Measurements from ENCODE around the gene ABT1. TPM values are rescaled to one million over a fixed set of nuclear protein-coding genes. Genes with fewer than 3 reads are reported as not detected.

ABT1 gene
- polyA plus RNA-seq, 1 donor (not counting 4 experiments of a cell fraction or from before 2014, with no cell fraction given) = 16.8 TPM

- FAIRE-seq (no peak), DNase-seq (ENCODE audit: low read depth, low spot score) (no peak)
- no peak overlapping the region for H2AFZ ChIP-seq (ENCODE audit: control insufficient read depth, low read length)
Observed at GRCh38 chr6:26623339-26623859, 26.6 kb downstream of the ABT1 start.

GRCh38 chr6:26624557-26624956 lies 27.8 kb downstream of the ABT1 start:
- H4K20me1 ChIP-seq (ENCODE audit: control insufficient read depth, extremely low read depth, insufficient read depth, low read length) = no peaks in the 10 kb centered on the region
- DNase-seq (ENCODE audit: low read depth, low spot score) (no peak), FAIRE-seq (no peak)
- no peaks in the 10 kb centered on the region for H3K27me3 ChIP-seq (ENCODE audit: control insufficient read depth, extremely low read depth, insufficient read depth, low read length)
- dilution Hi-C loops (cut with MboI; ENCODE audit: extremely low pct_ligation_motif_present, low sequenced_read_pairs) = no loop called here
- H2AFZ ChIP-seq (ENCODE audit: control insufficient read depth, low read length) = no peak overlapping the region
- no peaks in the 10 kb centered on the region for H3K36me3 ChIP-seq (ENCODE audit: control insufficient read depth in 2 of 2, extremely low read depth in 1 of 2, insufficient read depth in 2 of 2, low read length in 2 of 2)
- no peak overlapping the region for H3K4me2 ChIP-seq (ENCODE audit: control insufficient read depth, extremely low read depth, insufficient read depth, low read depth, low read length)
- no peaks in the 10 kb centered on the region for H3K9me3 ChIP-seq (ENCODE audit: control insufficient read depth, low read depth, low read length)
- no peaks in the 10 kb centered on the region for H3K9me1 ChIP-seq (ENCODE audit: control insufficient read depth, extremely low read depth, insufficient read depth, low read length)
- H3K4me1 ChIP-seq (ENCODE audit: control insufficient read depth, extremely low read depth, insufficient read depth, low read length) = no peaks in the 10 kb centered on the region
- no peaks in the 10 kb centered on the region for H3K79me2 ChIP-seq (ENCODE audit: control insufficient read depth, insufficient read depth, low read length)
- no peak for TF ChIP-seq CTCF (optimal IDR thresholded peaks at IDR 0.05 in 1 of 3, IDR thresholded peaks at IDR 0.05 in 1 of 3, conservative IDR thresholded peaks at IDR 0.05 in 1 of 3; ENCODE audit: extremely low read depth in 1 of 3, insufficient read depth in 2 of 3, low read length in 3 of 3)
- TF ChIP-seq EZH2 (IDR thresholded peaks at IDR 0.05; ENCODE audit: low read length) = no peak
- H3K27ac ChIP-seq (ENCODE audit: control insufficient read depth, insufficient read depth, low read length) = no peak overlapping the region
- no peak overlapping the region for H3K4me3 ChIP-seq (ENCODE audit: control insufficient read depth in 2 of 3, extremely low read depth in 1 of 3, insufficient read depth in 2 of 3, low read depth in 1 of 3, low read length in 3 of 3)
- no peak overlapping the region for H3K9ac ChIP-seq (ENCODE audit: control insufficient read depth, extremely low read depth, insufficient read depth, low read length)

More at GRCh38 chr6:26623339-26623859, 26.6 kb downstream of the ABT1 start:
- H3K27me3 ChIP-seq (ENCODE audit: control insufficient read depth, extremely low read depth, insufficient read depth, low read length) = no peaks in the 10 kb centered on the region
- H3K4me2 ChIP-seq (ENCODE audit: control insufficient read depth, extremely low read depth, insufficient read depth, low read depth, low read length) = no peak overlapping the region
- no peaks in the 10 kb centered on the region for H3K9me1 ChIP-seq (ENCODE audit: control insufficient read depth, extremely low read depth, insufficient read depth, low read length)
- dilution Hi-C loops (cut with MboI; ENCODE audit: extremely low pct_ligation_motif_present, low sequenced_read_pairs) = no loop called here
- no peaks in the 10 kb centered on the region for H3K79me2 ChIP-seq (ENCODE audit: control insufficient read depth, insufficient read depth, low read length)
- H4K20me1 ChIP-seq (ENCODE audit: control insufficient read depth, extremely low read depth, insufficient read depth, low read length) = no peaks in the 10 kb centered on the region
- TF ChIP-seq CTCF (optimal IDR thresholded peaks at IDR 0.05 in 1 of 3, IDR thresholded peaks at IDR 0.05 in 1 of 3, conservative IDR thresholded peaks at IDR 0.05 in 1 of 3; ENCODE audit: extremely low read depth in 1 of 3, insufficient read depth in 2 of 3, low read length in 3 of 3) (no peak), EZH2 (IDR thresholded peaks at IDR 0.05; ENCODE audit: low read length) (no peak)
- H3K9ac ChIP-seq (ENCODE audit: control insufficient read depth, extremely low read depth, insufficient read depth, low read length) = no peak overlapping the region
- no peaks in the 10 kb centered on the region for H3K4me1 ChIP-seq (ENCODE audit: control insufficient read depth, extremely low read depth, insufficient read depth, low read length)
- no peak overlapping the region for H3K4me3 ChIP-seq (ENCODE audit: control insufficient read depth in 2 of 3, extremely low read depth in 1 of 3, insufficient read depth in 2 of 3, low read depth in 1 of 3, low read length in 3 of 3)
- H3K36me3 ChIP-seq (ENCODE audit: control insufficient read depth in 2 of 2, extremely low read depth in 1 of 2, insufficient read depth in 2 of 2, low read length in 2 of 2) = no peaks in the 10 kb centered on the region
- no peaks in the 10 kb centered on the region for H3K9me3 ChIP-seq (ENCODE audit: control insufficient read depth, low read depth, low read length)
- no peak overlapping the region for H3K27ac ChIP-seq (ENCODE audit: control insufficient read depth, insufficient read depth, low read length)

Data from keratinocyte (primary cell).